ENCODE measurements around the gene BNIP1.

BNIP1 gene

GRCh38 chr5:173192561-173192960 lies 48.2 kb downstream of the BNIP1 start:
- H3K23ac ChIP-seq (ENCODE audit: low read length): no peak overlapping the region
- no peak overlapping the region for H2BK120ac ChIP-seq (ENCODE audit: insufficient read depth, low read length, poor library complexity)
- no CpG with 5 or more reads among the region's 7 CpGs for WGBS (ENCODE audit: extremely low coverage, insufficient coverage, insufficient read length)

GRCh38 chr5:173196133-173196952 lies 52.0 kb downstream of the BNIP1 start:
- Histone ChIP-seq H2BK5ac (ENCODE audit: low read depth, low read length, poor library complexity) (no peak overlapping the region), H3K79me1 (ENCODE audit: low read length) (no peaks in the 10 kb centered on the region), H3K4me1 (ENCODE audit: control insufficient read depth in 1 of 2, insufficient read depth in 2 of 2, low read length in 2 of 2) (no peaks in the 10 kb centered on the region), H3K27me3 (ENCODE audit: insufficient read depth, low read length) (no peaks in the 10 kb centered on the region), H2AFZ (ENCODE audit: insufficient read depth, low read length, poor library complexity) (no peak overlapping the region), H2BK12ac (ENCODE audit: low read length) (no peak overlapping the region), H3K23ac (ENCODE audit: low read length) (no peak overlapping the region), H3K36me3 (ENCODE audit: control insufficient read depth in 1 of 2, insufficient read depth in 2 of 2, low read length in 2 of 2) (no peaks in the 10 kb centered on the region), H4K8ac (ENCODE audit: low read depth, low read length) (no peak overlapping the region), H4K12ac (ENCODE audit: low read depth, low read length) (no peak overlapping the region), H4K91ac (ENCODE audit: low read depth, low read length) (no peak overlapping the region), H3K27ac (ENCODE audit: low read depth, low read length) (no peak overlapping the region), H3K4me3 (ENCODE audit: low read depth, low read length) (no peak overlapping the region), H3K9ac (ENCODE audit: low read length) (no peak overlapping the region), H3K14ac (ENCODE audit: low read length) (no peak overlapping the region), H2AK5ac (ENCODE audit: low read length) (no peak overlapping the region), H3K79me2 (ENCODE audit: control insufficient read depth, insufficient read depth, low read length, poor library complexity) (no peaks in the 10 kb centered on the region), H3K4ac (ENCODE audit: low read depth, low read length) (no peak overlapping the region), H3K4me2 (ENCODE audit: low read length) (no peak overlapping the region), H3K9me3 (ENCODE audit: insufficient read depth, low read depth, low read length) (peaks cover 4% of the 10 kb centered on the region), H3K18ac (ENCODE audit: low read length) (no peak overlapping the region), H2BK120ac (ENCODE audit: insufficient read depth, low read length, poor library complexity) (no peak overlapping the region)
- WGBS (ENCODE audit: extremely low coverage, insufficient coverage, insufficient read length): no CpG with 5 or more reads among the region's 23 CpGs
- no peak for DNase-seq

More at GRCh38 chr5:173192561-173192960, 48.2 kb downstream of the BNIP1 start:
- Histone ChIP-seq H3K9me3 (ENCODE audit: insufficient read depth, low read depth, low read length) (no peaks in the 10 kb centered on the region), H3K4ac (ENCODE audit: low read depth, low read length) (no peak overlapping the region), H3K4me2 (ENCODE audit: low read length) (no peak overlapping the region), H3K14ac (ENCODE audit: low read length) (no peak overlapping the region), H4K12ac (ENCODE audit: low read depth, low read length) (no peak overlapping the region), H3K4me3 (ENCODE audit: low read depth, low read length) (no peak overlapping the region), H2BK12ac (ENCODE audit: low read length) (no peak overlapping the region), H4K8ac (ENCODE audit: low read depth, low read length) (no peak overlapping the region), H4K91ac (ENCODE audit: low read depth, low read length) (no peak overlapping the region), H2BK5ac (ENCODE audit: low read depth, low read length, poor library complexity) (no peak overlapping the region), H3K4me1 (ENCODE audit: control insufficient read depth in 1 of 2, insufficient read depth in 2 of 2, low read length in 2 of 2) (no peaks in the 10 kb centered on the region), H3K27me3 (ENCODE audit: insufficient read depth, low read length) (no peaks in the 10 kb centered on the region), H3K79me1 (ENCODE audit: low read length) (no peaks in the 10 kb centered on the region), H3K18ac (ENCODE audit: low read length) (no peak overlapping the region), H3K36me3 (ENCODE audit: control insufficient read depth in 1 of 2, insufficient read depth in 2 of 2, low read length in 2 of 2) (no peaks in the 10 kb centered on the region), H2AK5ac (ENCODE audit: low read length) (no peak overlapping the region), H3K79me2 (ENCODE audit: control insufficient read depth, insufficient read depth, low read length, poor library complexity) (no peaks in the 10 kb centered on the region), H3K27ac (ENCODE audit: low read depth, low read length) (no peak overlapping the region), H3K9ac (ENCODE audit: low read length) (no peak overlapping the region), H2AFZ (ENCODE audit: insufficient read depth, low read length, poor library complexity) (no peak overlapping the region)
- no peak for DNase-seq

- Histone ChIP-seq H3K4me2 (ENCODE audit: low read length) (no peak overlapping the region), H3K79me2 (ENCODE audit: control insufficient read depth, insufficient read depth, low read length, poor library complexity) (no peaks in the 10 kb centered on the region), H3K18ac (ENCODE audit: low read length) (no peak overlapping the region), H3K9ac (ENCODE audit: low read length) (no peak overlapping the region), H3K4me1 (ENCODE audit: control insufficient read depth in 1 of 2, insufficient read depth in 2 of 2, low read length in 2 of 2) (no peaks in the 10 kb centered on the region), H3K4me3 (ENCODE audit: low read depth, low read length) (no peak overlapping the region), H3K27ac (ENCODE audit: low read depth, low read length) (no peak overlapping the region), H3K36me3 (ENCODE audit: control insufficient read depth in 1 of 2, insufficient read depth in 2 of 2, low read length in 2 of 2) (no peaks in the 10 kb centered on the region), H2AFZ (ENCODE audit: insufficient read depth, low read length, poor library complexity) (no peak overlapping the region), H3K14ac (ENCODE audit: low read length) (no peak overlapping the region), H2BK5ac (ENCODE audit: low read depth, low read length, poor library complexity) (no peak overlapping the region), H4K91ac (ENCODE audit: low read depth, low read length) (no peak overlapping the region), H3K9me3 (ENCODE audit: insufficient read depth, low read depth, low read length) (peaks cover 4% of the 10 kb centered on the region), H2BK12ac (ENCODE audit: low read length) (no peak overlapping the region), H2AK5ac (ENCODE audit: low read length) (no peak overlapping the region), H2BK120ac (ENCODE audit: insufficient read depth, low read length, poor library complexity) (no peak overlapping the region), H3K4ac (ENCODE audit: low read depth, low read length) (no peak overlapping the region), H4K12ac (ENCODE audit: low read depth, low read length) (no peak overlapping the region), H4K8ac (ENCODE audit: low read depth, low read length) (no peak overlapping the region), H3K79me1 (ENCODE audit: low read length) (no peaks in the 10 kb centered on the region), H3K23ac (ENCODE audit: low read length) (no peak overlapping the region), H3K27me3 (ENCODE audit: insufficient read depth, low read length) (no peaks in the 10 kb centered on the region)
- peak in 1 of 2 donors; percentile 3 for DNase-seq
- no CpG with 5 or more reads among the region's 9 CpGs for WGBS (ENCODE audit: extremely low coverage, insufficient coverage, insufficient read length)
Measured at GRCh38 chr5:173197375-173197891, 53.1 kb downstream of the BNIP1 start.

- H3K79me1 ChIP-seq (ENCODE audit: low read length): no peaks in the 10 kb centered on the region
- H3K27me3 ChIP-seq (ENCODE audit: insufficient read depth, low read length): no peaks in the 10 kb centered on the region
- no peak overlapping the region for H3K23ac ChIP-seq (ENCODE audit: low read length)
- H3K4ac ChIP-seq (ENCODE audit: low read depth, low read length): no peak overlapping the region
- H2BK12ac ChIP-seq (ENCODE audit: low read length): no peak overlapping the region
- no peak overlapping the region for H2AFZ ChIP-seq (ENCODE audit: insufficient read depth, low read length, poor library complexity)
- H3K4me2 ChIP-seq (ENCODE audit: low read length): no peak overlapping the region
- no peak overlapping the region for H4K8ac ChIP-seq (ENCODE audit: low read depth, low read length)
- DNase-seq: no peak
- H4K91ac ChIP-seq (ENCODE audit: low read depth, low read length): no peak overlapping the region
- no peak overlapping the region for H2AK5ac ChIP-seq (ENCODE audit: low read length)
- WGBS (ENCODE audit: extremely low coverage, insufficient coverage, insufficient read length): no CpG with 5 or more reads among the region's 7 CpGs
- no peak overlapping the region for H3K18ac ChIP-seq (ENCODE audit: low read length)
- H2BK120ac ChIP-seq (ENCODE audit: insufficient read depth, low read length, poor library complexity): no peak overlapping the region
- no peak overlapping the region for H3K27ac ChIP-seq (ENCODE audit: low read depth, low read length)
- H4K12ac ChIP-seq (ENCODE audit: low read depth, low read length): no peak overlapping the region
- no peak overlapping the region for H3K14ac ChIP-seq (ENCODE audit: low read length)
- H3K79me2 ChIP-seq (ENCODE audit: control insufficient read depth, insufficient read depth, low read length, poor library complexity): no peaks in the 10 kb centered on the region
- no peak overlapping the region for H2BK5ac ChIP-seq (ENCODE audit: low read depth, low read length, poor library complexity)
- peaks cover 6% of the 10 kb centered on the region for H3K9me3 ChIP-seq (ENCODE audit: insufficient read depth, low read depth, low read length)
- H3K9ac ChIP-seq (ENCODE audit: low read length): no peak overlapping the region
- H3K36me3 ChIP-seq (ENCODE audit: control insufficient read depth in 1 of 2, insufficient read depth in 2 of 2, low read length in 2 of 2): no peaks in the 10 kb centered on the region
- H3K4me1 ChIP-seq (ENCODE audit: control insufficient read depth in 1 of 2, insufficient read depth in 2 of 2, low read length in 2 of 2): no peaks in the 10 kb centered on the region
- H3K4me3 ChIP-seq (ENCODE audit: low read depth, low read length): peak overlapping the region; percentile 23
Measured at GRCh38 chr5:173198049-173198448, 53.7 kb downstream of the BNIP1 start.

Data from trophoblast cell (in vitro differentiated cells and primary cell).